Naive thymus-derived CD4-positive, alpha-beta T cell (primary cell): ENCODE results near the gene SURF4. TPM values are rescaled to one million over a fixed set of nuclear protein-coding genes. Genes with fewer than 3 reads are reported as not detected.
A peak's percentile ranks its signal among the peaks of the same experiment; 100 is the strongest.

Source experiments
- ATAC-seq: fragments of 150-1000 bp; cut with Tn5 transposase; 2 replicates; pipeline ENCODE4 v1.10.0; 2021; ENCODE audit warnings: mild to moderate bottlenecking, moderate library complexity
- CTCF ChIA-PET: fragments of 350-600 bp; sonication (Branson Sonifier 250); formaldehyde crosslinking; loops from one replicate; lab custom pipeline; 2021; ENCODE audit warnings: antibody characterized with exemption; lab: Charles Lee
- POLR2A ChIA-PET: fragments of 350-600 bp; sonication (Branson Sonifier 250); formaldehyde crosslinking; loops from one replicate; lab custom pipeline; 2021; ENCODE audit warnings: antibody characterized with exemption, inconsistent platforms; lab: Charles Lee
- DNase-seq, 9 donors: peaks; one replicate each; pipeline versions ENCODE4 v3.0.0 to v3.0.0-alpha.2; 2020 to 2022; ENCODE audit warnings: mixed read lengths in 1 of 9
- H3K27ac ChIP-seq: one replicate; pipeline ENCODE4 v1.7.0; 2013; ENCODE audit warnings: mild to moderate bottlenecking, low read depth, low read length, moderate library complexity
- H3K27me3 ChIP-seq, 2 donors: one replicate each; pipeline ENCODE4 v1.7.0; 2013; ENCODE audit warnings: low read length in 2 of 2, mild to moderate bottlenecking in 2 of 2, moderate library complexity in 2 of 2; ENCODE audit not compliant: control insufficient read depth in 2 of 2, insufficient read depth in 2 of 2
- H3K36me3 ChIP-seq, 3 experiments: 1 replicate in 2 of 3; 2 replicates in 1 of 3; pipeline ENCODE4 v1.7.0; 2013; ENCODE audit warnings: low read length in 3 of 3, mild to moderate bottlenecking in 3 of 3, moderate library complexity in 1 of 3; ENCODE audit not compliant: insufficient read depth in 3 of 3, control insufficient read depth in 2 of 3
- H3K4me1 ChIP-seq, 2 donors: one replicate each; pipeline ENCODE4 v1.7.0; 2013; ENCODE audit warnings: low read length in 2 of 2, mild to moderate bottlenecking in 2 of 2, moderate library complexity in 1 of 2; ENCODE audit not compliant: control insufficient read depth in 2 of 2, insufficient read depth in 2 of 2
- H3K4me3 ChIP-seq: 2 replicates; pipeline ENCODE4 v1.7.0; 2013; ENCODE audit warnings: mild to moderate bottlenecking, low read length
- H3K9me3 ChIP-seq, 3 experiments: 1 replicate in 2 of 3; 2 replicates in 1 of 3; pipeline ENCODE4 v1.7.0; 2013; ENCODE audit warnings: low read length in 3 of 3; ENCODE audit not compliant: control insufficient read depth in 2 of 3
- H3K27ac Mint-ChIP-seq, 9 donors: one replicate each; pipeline ENCODE4 v1.8.0; 2020 to 2022; ENCODE audit warnings: mixed read lengths in 9 of 9, mild to moderate bottlenecking in 8 of 9, moderate library complexity in 5 of 9, inconsistent platforms in 2 of 9
- H3K27me3 Mint-ChIP-seq, 5 donors: one replicate each; pipeline ENCODE4 v1.8.0; 2021 to 2022; ENCODE audit warnings: mixed read lengths in 5 of 5, mild to moderate bottlenecking in 1 of 5
- H3K36me3 Mint-ChIP-seq, 5 donors: one replicate each; pipeline ENCODE4 v1.8.0; 2020 to 2022; ENCODE audit warnings: mixed read lengths in 5 of 5, mild to moderate bottlenecking in 3 of 5, inconsistent platforms in 1 of 5
- H3K4me1 Mint-ChIP-seq, 7 donors: one replicate each; pipeline ENCODE4 v1.8.0; 2020 to 2022; ENCODE audit warnings: mixed read lengths in 7 of 7, mild to moderate bottlenecking in 3 of 7, inconsistent platforms in 1 of 7
- H3K4me3 Mint-ChIP-seq, 10 donors: one replicate each; pipeline ENCODE4 v1.8.0; 2020 to 2022; ENCODE audit warnings: mild to moderate bottlenecking in 10 of 10, mixed read lengths in 10 of 10, moderate library complexity in 6 of 10, inconsistent platforms in 2 of 10
- H3K9me3 Mint-ChIP-seq, 11 donors: one replicate each; pipeline ENCODE4 v1.8.0; 2020 to 2022; ENCODE audit warnings: mixed read lengths in 11 of 11, mild to moderate bottlenecking in 4 of 11, inconsistent platforms in 1 of 11, moderate library complexity in 1 of 11
- intact Hi-C, 2 donors: fragments of 100-400 bp; cut with micrococcal nuclease; formaldehyde crosslinking; loops; one replicate each; pipeline ENCODE4 v1.15.1; 2023
- polyA plus RNA-seq, 2 donors: library from polyadenylated mRNA; unstranded; fragments of 300-500 nt; fragmentation: Illumina TruSeq; gene quantifications; one replicate each; pipeline ENCODE4 v1.2.3, GENCODE V29; 2021
- total RNA-seq, 6 experiments: library from RNA in 5 of 6; stranded (reverse) in 5 of 6; gene quantifications; 1 replicate in 5 of 6; 2 replicates in 1 of 6; pipeline ENCODE4 v1.2.3 and lab custom pipeline; 2021 to 2026

The SURF4 gene
- total and polyA plus RNA-seq, 7 experiments from 2014 or later = 72.5 to 196 (median 78.9) TPM

DNA sequence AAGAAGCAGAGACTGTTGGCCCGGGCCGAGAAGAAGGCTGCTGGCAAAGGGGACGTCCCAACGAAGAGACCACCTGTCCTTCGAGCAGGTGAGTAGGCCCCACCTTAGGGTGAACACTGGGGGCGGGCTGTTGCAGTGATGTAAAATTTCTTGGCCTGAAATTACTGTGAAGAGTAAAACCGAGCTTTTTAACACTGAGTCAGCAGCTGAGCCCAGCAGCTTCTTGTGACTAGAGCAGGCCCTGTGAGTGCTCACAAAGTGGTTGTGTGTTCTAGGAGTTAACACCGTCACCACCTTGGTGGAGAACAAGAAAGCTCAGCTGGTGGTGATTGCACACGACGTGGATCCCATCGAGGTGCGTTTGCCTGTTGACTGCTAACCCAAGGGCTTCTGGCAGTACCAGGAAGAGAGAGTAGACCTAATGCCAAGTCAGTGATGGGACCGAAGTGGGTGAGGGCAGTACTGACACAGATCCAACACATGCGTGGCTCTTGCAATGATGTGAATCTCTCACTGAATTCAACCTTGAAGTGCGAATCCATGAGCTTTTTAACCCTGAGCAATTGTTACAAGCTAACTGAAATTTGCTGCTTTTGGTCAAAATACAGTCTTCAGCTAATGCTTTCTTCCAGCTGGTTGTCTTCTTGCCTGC is 25.8 kb downstream of the SURF4 start:
- Histone ChIP-seq H3K27ac (peak overlapping the region; percentile 98), H3K4me3 (no peak overlapping the region), H3K27me3 (no peaks in the 10 kb centered on the region), H3K9me3 (no peaks in the 10 kb centered on the region), H3K36me3 (peaks cover 20 to 76% (median 31%) of the 10 kb centered on the region in 3 experiments), H3K4me1 (peaks cover 19 to 24% of the 10 kb centered on the region in 2 donors)
- H3K27ac Mint-ChIP-seq = peak overlapping the region in 7 of 9 donors; percentile 17 to 99 (median 51)
- ATAC-seq (no peak), DNase-seq (no peak)
- ChIA-PET POLR2A (interaction anchor here (1.0 to 10.5 kb wide), 4 partner anchors 9 to 26 kb away, joined by 3 to 185 read pairs (median 4); partner anchors contain the start of genes STKLD1 and SURF4), CTCF (no interaction called here)
- peaks cover 8 to 44% (median 39%) of the 10 kb centered on the region in 5 donors for H3K36me3 Mint-ChIP-seq
- H3K27me3 Mint-ChIP-seq = peaks cover 0 to 2% (median 0%) of the 10 kb centered on the region in 5 donors
- intact Hi-C loops = loop anchor here (2.0 to 10.0 kb wide), 5 partner anchors 67 to 815 kb away; partner anchors contain the start of genes BRD3 (in 1 of the 2), CACFD1 (in 1 of the 2), GTF3C5 (in 1 of the 2) and REXO4 (in 1 of the 2)
- H3K4me3 Mint-ChIP-seq = peak overlapping the region in 6 of 10 donors; percentile 6 to 100 (median 30)
- peaks cover 0 to 2% (median 0%) of the 10 kb centered on the region in 11 donors for H3K9me3 Mint-ChIP-seq
- peaks cover 24 to 57% (median 44%) of the 10 kb centered on the region in 7 donors for H3K4me1 Mint-ChIP-seq

DNA sequence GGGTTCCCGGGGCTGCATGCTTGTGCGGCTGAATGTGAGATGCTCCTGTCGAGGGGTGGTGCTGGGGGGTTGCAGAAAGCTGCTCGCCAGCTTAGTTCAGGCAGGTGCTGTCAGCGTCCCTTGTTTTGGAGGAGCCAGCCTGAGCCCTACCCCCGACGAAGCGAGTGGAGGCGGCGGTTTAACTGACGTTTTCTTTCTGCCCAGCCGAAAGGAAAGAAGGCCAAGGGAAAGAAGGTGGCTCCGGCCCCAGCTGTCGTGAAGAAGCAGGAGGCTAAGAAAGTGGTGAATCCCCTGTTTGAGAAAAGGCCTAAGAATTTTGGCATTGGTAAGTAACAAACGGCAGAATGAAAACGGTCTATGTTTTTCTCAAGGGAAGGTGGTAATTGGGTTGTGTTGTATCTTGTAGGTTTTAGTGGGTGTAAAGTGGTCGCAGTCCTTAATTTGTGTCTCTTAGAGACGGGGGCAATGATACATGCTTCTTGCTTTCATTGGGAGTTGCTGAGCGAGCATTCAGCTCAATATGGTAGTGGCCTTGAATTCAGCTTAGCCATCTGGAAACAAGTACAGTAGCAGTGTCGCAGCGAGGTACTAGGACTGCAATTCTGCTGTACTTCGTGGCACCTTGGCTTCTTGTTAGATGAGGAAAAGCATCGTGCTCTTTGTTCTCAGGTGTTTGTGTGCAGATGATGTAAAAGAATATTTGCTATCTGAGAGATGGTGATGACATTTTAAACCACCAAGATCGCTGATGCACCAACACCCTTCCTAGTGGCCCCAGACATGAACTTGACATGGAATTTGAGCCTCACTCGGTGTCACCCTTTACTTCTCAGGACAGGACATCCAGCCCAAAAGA is 26.9 kb downstream of the SURF4 start:
- Mint-ChIP-seq H3K27me3 (peaks cover 0 to 2% (median 0%) of the 10 kb centered on the region in 5 donors), H3K36me3 (peaks cover 8 to 46% (median 39%) of the 10 kb centered on the region in 5 donors), H3K4me1 (peaks cover 24 to 49% (median 39%) of the 10 kb centered on the region in 7 donors), H3K4me3 (peak overlapping the region; percentile 94 to 100 (median 98)), H3K27ac (peak overlapping the region; percentile 87 to 99 (median 97)), H3K9me3 (peaks cover 0 to 2% (median 0%) of the 10 kb centered on the region in 11 donors)
- H3K4me3 ChIP-seq = peak overlapping the region; percentile 93
- H3K27ac ChIP-seq = peak overlapping the region; percentile 98
- H3K27me3 ChIP-seq = no peaks in the 10 kb centered on the region
- ChIA-PET CTCF (no interaction called here), POLR2A (interaction anchor here (0.7 to 2.1 kb wide), 7 partner anchors 9 to 79 kb away, joined by 3 to 24 read pairs (median 5); no protein-coding TSS in a partner anchor)
- ATAC-seq (no peak), DNase-seq (peak in 1 of 9 donors; percentile 27)
- H3K4me1 ChIP-seq = peaks cover 19 to 21% of the 10 kb centered on the region in 2 donors
- H3K36me3 ChIP-seq = peaks cover 20 to 80% (median 31%) of the 10 kb centered on the region in 3 experiments
- no peaks in the 10 kb centered on the region for H3K9me3 ChIP-seq
- intact Hi-C loops = loop anchor here (1.0 to 10.0 kb wide), 11 partner anchors 7 to 816 kb away; partner anchors contain the start of genes REXO4 (in 2 of the 2), STKLD1 (in 2 of the 2), SURF1 (in 2 of the 2) and SURF2 (in 2 of the 2)

DNA sequence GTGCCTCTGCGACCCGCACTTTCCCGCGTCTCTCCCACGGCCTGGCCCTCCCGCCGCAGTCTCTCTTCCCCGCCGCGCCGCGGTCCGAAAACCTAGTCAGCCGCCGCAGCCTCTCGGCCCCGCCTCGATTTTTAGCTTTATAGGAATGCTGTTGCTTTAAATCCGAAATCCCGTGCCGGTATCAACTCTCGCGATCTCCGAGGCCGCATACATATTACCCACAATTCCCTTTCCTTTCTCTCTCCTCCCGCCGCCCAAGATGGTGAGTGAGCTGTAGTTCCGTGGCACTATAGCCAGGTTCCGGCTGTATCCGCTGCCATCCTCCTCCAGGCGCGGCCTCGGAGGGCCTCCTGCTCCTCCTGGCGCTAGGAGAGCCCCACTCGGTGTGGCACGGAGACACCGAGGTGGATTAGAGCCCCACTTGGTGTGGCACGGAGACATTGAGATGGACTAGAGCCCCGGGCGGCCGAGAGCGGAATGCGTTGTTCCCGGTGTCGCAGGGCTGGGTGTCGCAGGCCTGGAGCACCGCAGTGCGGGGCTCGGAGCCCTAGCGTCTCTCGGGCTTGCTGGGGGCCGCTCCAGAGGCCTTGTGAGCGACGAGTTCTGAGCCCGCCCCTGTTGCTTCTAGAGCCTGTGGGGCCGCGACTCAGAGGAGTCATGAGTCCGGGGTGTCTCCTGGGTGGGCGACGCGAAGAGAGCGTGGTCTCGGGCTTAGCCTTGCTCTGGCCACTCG is 27.7 kb downstream of the SURF4 start, which contains the start of the genes MED22 and RPL7A:
TSS of gene MED22 (minus strand) at position 147 of the 733 bp plus-strand sequence. CDS start 1,469 bp downstream, outside the sequence.
TSS of gene RPL7A (plus strand) at position 234 of the 733 bp plus-strand sequence. CDS start at position 260, 26 bp downstream.
- peak; percentile 72 to 95 (median 92) for DNase-seq
- ATAC-seq = peak; percentile 95
- Mint-ChIP-seq H3K27ac (peak within 1 kb of the TSS; percentile 87 to 99 (median 97)), H3K4me1 (peaks cover 23 to 46% (median 39%) of the 10 kb centered on the region in 7 donors), H3K27me3 (peaks cover 0 to 2% (median 0%) of the 10 kb centered on the region in 5 donors), H3K4me3 (peak within 1 kb of the TSS; percentile 94 to 100 (median 98)), H3K9me3 (peaks cover 0 to 2% (median 0%) of the 10 kb centered on the region in 11 donors), H3K36me3 (peaks cover 8 to 44% (median 39%) of the 10 kb centered on the region in 5 donors)
- POLR2A ChIA-PET = interaction anchor here (0.7 to 3.7 kb wide), 12 partner anchors 8 to 132 kb away, joined by 3 to 27 read pairs (median 4); partner anchors contain the start of genes STKLD1, SURF1 and SURF2
- no peaks in the 10 kb centered on the region for H3K9me3 ChIP-seq
- H3K27ac ChIP-seq = peak within 1 kb of the TSS; percentile 98
- peak within 1 kb of the TSS; percentile 93 for H3K4me3 ChIP-seq
- H3K27me3 ChIP-seq = no peaks in the 10 kb centered on the region
- H3K4me1 ChIP-seq = peaks cover 19 to 20% of the 10 kb centered on the region in 2 donors
- intact Hi-C loops = loop anchor here (1.0 to 10.0 kb wide), 11 partner anchors 8 to 817 kb away; partner anchors contain the start of genes REXO4 (in 2 of the 2), STKLD1 (in 2 of the 2), SURF1 (in 2 of the 2) and SURF2 (in 2 of the 2)
- CTCF ChIA-PET = interaction anchor here (0.6 to 1.0 kb wide), 2 partner anchors 8 to 317 kb away, joined by 3 to 4 read pairs; partner anchors contain the start of genes GTF3C5, SURF1 and SURF2
- H3K36me3 ChIP-seq = peaks cover 17 to 80% (median 31%) of the 10 kb centered on the region in 3 experiments

DNA sequence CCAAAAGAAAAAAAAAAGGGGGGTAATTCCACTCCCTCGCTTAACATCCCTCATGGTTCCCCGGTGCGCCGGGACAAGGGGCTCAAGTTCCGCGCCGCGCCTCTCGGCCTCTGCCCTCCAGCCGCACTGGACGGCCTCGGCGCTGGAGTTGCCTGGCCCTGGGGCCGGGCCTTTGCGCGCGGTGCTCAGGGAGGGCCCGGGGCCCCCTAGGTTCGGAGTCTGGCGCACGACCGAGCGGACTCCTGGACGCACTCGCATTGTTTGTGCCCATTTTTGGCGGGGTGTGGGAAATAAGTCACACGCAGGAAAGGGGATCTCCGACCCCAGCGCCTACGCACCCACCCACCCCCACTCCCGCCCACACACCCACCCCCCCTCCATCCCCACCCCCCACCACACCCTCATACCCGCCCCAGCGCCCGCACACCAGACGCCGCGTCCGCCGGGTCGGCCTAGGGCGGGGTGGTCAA is 28.3 kb downstream of the SURF4 start:
- Histone ChIP-seq H3K4me3 (peak overlapping the region; percentile 93), H3K4me1 (peaks cover 19 to 20% of the 10 kb centered on the region in 2 donors), H3K36me3 (peaks cover 17 to 80% (median 27%) of the 10 kb centered on the region in 3 experiments), H3K27me3 (no peaks in the 10 kb centered on the region), H3K27ac (peak overlapping the region; percentile 98), H3K9me3 (no peaks in the 10 kb centered on the region)
- Mint-ChIP-seq H3K4me3 (peak overlapping the region; percentile 94 to 100 (median 98)), H3K27ac (peak overlapping the region; percentile 87 to 99 (median 96)), H3K36me3 (peaks cover 8 to 40% (median 38%) of the 10 kb centered on the region in 5 donors), H3K4me1 (peaks cover 23 to 43% (median 37%) of the 10 kb centered on the region in 7 donors), H3K27me3 (peaks cover 0 to 2% (median 0%) of the 10 kb centered on the region in 5 donors), H3K9me3 (peaks cover 0 to 2% (median 0%) of the 10 kb centered on the region in 11 donors)
- DNase-seq = peak in 6 of 9 donors; percentile 24 to 65 (median 41)
- CTCF ChIA-PET = interaction anchor here (0.6 to 1.0 kb wide), 2 partner anchors 9 to 317 kb away, joined by 3 to 4 read pairs; partner anchors contain the start of genes GTF3C5, SURF1 and SURF2
- ATAC-seq = peak; percentile 63
- POLR2A ChIA-PET = interaction anchor here (0.7 to 3.7 kb wide), 13 partner anchors 8 to 132 kb away, joined by 3 to 27 read pairs (median 4); partner anchors contain the start of genes STKLD1, SURF1 and SURF2
- intact Hi-C loops = loop anchor here (5.0 to 10.0 kb wide), 4 partner anchors 70 to 817 kb away; partner anchors contain the start of genes BRD3 (in 1 of the 2), CACFD1 (in 1 of the 2), REXO4 (in 1 of the 2) and RNU6ATAC (in 1 of the 2)
